Adrenal gland (tissue), 5 donors: ENCODE measurements around the gene SKOR1.

Source experiments
- POLR2A ChIP-seq, 2 donors: fragments of 450-650 bp; IDR thresholded peaks; one replicate each; pipeline ENCODE4 v1.6.1; 2017; ENCODE audit warnings: antibody characterized with exemption in 2 of 2, mild to moderate bottlenecking in 2 of 2, moderate library complexity in 1 of 2
- TF ChIP-seq, protein P1 (sequence below), 6 experiments: fragments of 450-650 bp in 4 of 6; fragments of 200-600 bp in 2 of 6; sonication (generic) in 1 of 6; IDR thresholded peaks; 1 replicate in 5 of 6; 2 replicates in 1 of 6; pipeline versions ENCODE4 v1.5.1 to v1.8.0; 2016 to 2021; ENCODE audit warnings: antibody characterized with exemption in 6 of 6, mild to moderate bottlenecking in 2 of 6, moderate library complexity in 1 of 6
- donor health status: DM: no; HTN: no; CAD: no.

- TF ChIP-seq, protein P1, sequence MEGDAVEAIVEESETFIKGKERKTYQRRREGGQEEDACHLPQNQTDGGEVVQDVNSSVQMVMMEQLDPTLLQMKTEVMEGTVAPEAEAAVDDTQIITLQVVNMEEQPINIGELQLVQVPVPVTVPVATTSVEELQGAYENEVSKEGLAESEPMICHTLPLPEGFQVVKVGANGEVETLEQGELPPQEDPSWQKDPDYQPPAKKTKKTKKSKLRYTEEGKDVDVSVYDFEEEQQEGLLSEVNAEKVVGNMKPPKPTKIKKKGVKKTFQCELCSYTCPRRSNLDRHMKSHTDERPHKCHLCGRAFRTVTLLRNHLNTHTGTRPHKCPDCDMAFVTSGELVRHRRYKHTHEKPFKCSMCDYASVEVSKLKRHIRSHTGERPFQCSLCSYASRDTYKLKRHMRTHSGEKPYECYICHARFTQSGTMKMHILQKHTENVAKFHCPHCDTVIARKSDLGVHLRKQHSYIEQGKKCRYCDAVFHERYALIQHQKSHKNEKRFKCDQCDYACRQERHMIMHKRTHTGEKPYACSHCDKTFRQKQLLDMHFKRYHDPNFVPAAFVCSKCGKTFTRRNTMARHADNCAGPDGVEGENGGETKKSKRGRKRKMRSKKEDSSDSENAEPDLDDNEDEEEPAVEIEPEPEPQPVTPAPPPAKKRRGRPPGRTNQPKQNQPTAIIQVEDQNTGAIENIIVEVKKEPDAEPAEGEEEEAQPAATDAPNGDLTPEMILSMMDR (IDR thresholded peaks at IDR 0.05): no peak
- no peak for TF ChIP-seq POLR2A (IDR thresholded peaks at IDR 0.05)
Observed at GRCh38 chr15:67778968-67779548, 46.3 kb upstream of the SKOR1 start.
